GM18526 (cell line): ENCODE measurements around the gene RERE.

Experiments
- POLR2A ChIP-seq: IDR thresholded peaks from 3 replicates; pipeline ENCODE4 v1.6.1; 2011; ENCODE audit not compliant: insufficient read length; ENCODE audit errors: extremely low read depth

RERE gene

DNA sequence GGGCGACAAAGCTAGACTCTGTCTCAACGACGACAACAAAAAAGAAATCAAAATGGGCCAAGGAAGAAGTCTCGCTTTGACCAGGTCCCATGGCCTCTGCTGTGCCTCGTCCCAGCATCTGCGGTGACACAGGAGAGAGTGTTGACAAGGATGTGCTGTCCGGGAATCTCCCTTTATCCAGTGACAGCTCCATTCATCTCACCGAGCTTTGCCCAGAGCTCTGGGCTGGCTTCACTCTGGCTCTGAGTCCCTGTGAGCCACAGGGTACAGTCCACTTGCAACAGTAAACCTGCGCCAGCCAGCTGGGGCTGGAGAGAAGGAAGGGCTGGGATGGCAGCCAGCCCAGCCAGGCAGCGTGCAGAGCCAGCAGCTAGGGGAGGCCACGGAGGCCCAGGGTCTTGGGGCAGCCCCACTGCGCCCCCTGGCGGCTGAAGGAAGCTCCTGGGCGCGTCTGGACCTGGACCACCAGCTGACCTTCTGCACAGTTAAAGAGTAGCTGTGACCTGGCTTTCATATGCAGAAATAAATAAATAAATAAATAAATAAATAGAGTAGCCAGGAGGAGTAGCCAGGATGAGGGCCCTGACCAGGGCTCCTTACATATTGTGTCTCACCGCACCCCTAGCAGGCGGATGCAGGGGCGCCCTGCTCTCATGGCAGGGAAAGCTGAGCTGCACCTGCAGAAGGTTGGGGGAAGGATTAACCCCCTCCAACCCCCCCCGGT is 31.4 kb upstream of the RERE start:
- no peak for TF ChIP-seq POLR2A

DNA sequence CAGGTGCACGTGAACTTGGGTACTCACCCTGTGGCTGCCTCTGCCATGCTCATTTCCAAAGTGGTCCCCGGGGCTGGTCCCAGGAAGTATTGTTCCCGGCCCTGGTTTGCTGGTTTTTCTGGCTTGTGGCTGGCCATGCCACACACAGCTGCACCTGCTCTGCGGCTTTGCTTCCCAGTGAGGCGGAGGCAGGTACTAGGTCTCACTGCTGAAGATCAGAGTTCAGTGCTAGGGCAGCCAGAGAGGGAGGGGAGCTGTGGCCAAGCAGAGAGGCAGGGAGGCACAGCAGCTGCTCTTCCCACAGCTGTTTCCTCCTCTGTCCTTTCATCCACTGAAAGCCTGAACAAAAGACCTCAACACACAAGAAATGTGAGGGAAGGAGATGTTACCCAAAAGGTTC is 30.6 kb upstream of the RERE start:
- no peak for TF ChIP-seq POLR2A

DNA sequence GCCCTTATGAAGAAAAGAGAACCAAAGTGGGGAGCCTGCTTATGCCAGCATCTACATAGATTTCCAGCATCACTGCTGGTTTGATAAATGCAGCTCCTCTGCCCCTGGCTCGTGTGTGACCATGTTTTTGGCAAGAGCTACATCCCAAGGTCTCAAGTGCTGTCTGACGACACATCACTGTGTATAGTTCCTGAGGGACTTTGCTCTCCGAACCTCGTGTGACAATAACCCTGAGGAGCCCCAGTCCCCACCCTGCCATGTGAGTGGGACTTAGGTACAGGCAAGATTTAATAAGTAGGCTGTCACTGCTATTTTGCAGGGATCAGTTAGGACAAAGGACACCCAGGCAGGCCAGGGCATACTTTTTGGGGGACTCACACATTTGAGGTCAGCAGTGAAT is 28.8 kb upstream of the RERE start:
- no peak for TF ChIP-seq POLR2A

DNA sequence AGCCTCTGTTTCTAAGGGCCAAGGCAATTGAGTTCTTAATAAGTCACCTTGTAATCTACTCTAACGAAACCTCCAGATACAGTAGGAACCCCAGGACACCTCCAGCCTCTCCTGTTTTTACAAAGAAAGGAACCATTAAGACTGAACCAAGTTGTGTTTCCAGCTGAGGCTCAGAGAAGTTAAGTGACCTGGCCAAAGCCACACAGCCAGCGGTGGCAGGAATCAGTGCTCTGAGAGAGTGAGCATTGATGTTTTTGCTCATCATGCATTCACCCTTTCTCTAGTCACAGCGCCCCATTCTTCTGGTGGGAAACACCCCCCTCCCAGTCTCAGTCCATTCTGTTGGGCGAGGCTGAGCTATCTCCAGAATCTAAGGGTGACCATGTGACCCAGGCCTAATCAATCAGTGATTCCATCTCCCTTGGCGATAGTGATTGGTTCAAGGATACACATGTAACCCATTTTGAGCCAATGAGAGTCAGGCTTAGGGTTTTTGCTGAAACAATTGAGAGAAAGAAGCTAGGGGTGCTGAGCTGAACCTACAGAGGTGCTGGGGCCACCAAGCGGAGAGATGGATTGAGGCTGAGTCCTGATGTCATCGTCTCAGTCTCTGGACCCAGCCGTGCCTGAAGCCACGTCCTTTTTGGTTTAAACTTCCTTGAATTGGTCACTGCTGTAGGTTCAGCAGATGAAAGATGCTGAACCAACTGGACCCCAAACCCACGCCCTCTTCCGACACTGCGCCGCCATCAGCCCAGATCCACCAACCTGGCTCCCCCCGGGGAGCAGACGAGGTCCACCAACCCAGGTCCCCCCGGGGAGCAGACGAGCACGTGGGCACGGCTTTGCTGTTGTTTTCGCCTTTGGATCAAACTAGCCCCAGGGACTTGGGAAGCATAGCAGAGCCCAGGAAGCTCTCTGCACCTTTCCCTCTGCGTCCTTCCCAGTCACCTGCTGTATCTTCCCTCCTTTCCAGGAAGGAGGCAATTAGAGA is 28.0 kb upstream of the RERE start:
- TF ChIP-seq POLR2A = no peak

DNA sequence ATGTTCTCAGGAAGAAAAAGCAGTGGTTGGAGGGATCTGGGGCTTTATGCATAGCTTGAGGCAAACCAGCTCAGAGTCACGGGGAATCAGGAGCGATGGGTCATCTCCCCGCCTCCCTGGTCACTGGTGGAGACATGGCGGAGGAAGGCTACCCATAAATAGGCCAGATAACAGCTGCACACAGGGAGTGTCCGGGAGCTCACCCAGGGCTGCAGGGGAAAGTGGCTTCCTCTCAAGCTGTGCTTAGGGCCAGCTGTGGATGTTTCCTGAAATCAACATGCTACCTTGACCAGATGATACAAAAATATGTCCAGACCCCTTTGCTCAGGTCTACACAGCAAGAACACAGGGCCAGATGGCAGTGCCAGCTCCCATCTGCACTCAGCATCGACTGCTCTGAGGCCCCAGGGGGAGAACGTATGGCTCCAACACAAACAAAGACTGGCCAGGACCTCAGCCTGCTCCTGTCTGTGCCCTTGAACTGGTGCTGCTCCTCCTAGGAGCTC is 27.1 kb upstream of the RERE start:
- no peak for TF ChIP-seq POLR2A

DNA sequence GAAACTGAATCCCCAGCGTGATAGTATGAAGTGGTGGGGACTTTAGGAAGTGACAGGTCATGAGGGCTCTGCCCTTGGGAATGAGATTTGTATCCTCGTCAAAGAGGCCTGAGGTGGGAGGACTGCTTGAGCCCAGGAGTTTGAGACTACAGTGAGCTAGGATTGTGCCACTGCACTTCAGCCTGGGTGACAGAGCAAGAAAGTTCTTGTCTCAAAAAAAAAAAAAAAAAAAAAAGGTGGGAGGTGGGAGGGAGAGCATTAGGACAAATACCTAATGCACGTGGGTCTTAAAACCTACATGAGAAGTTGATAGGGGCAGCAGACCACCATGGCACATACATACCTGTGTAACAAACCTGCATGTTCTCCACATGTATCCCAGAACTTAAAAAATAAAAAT is 24.0 kb upstream of the RERE start:
- TF ChIP-seq POLR2A = no peak

DNA sequence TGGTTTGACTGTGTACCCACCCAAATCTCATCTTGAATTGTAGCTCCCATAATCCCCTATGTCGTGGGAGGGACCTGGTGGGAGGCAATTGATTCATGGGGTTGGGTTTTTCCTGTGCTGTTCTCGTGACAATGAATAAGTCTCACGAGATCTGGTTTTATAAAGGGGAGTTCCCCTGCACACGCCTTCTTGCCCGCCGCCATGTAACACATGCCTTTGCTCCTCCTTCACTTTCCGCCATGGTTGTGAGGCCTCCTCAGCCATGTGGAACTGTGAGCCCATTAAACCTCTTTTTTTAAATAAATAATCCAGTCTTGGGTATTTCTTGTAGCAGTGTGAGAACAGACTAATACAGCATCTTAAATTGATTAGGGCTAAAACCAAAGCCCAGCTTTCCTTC is 22.6 kb upstream of the RERE start:
- TF ChIP-seq POLR2A = no peak

DNA sequence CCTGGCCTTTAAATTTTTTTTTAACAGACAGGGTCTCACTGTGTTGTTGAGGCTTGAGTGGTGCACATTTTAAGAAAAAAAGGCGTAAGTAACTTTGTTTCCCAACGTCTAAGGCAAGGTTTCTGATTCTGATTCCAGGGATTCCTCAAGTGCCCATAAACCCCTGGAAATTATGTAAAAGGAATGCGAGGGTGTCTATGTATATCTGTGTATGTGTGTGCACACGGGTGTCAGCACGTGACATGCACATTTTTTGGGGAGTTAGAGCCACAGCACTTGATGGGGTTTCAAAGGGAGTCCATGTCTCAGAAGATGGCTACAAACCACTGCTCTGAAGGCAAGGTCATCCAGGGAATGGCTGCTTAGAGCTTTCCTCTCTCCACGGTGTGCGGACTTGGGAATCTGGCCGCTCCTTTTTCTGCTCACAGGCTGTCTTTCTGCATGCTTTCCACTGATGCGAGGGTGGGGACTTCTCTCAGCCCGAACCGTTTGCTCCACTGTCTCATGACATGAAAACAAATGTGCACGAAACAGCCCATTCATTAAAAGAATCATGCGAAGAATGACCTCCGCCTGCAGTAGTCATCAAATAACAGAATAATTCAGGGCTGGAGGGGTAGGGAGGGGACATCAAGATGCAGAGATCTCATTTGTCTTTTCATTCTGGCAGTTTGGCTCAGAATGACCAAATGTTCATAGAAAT is 18.7 kb upstream of the RERE start:
- TF ChIP-seq POLR2A = no peak

DNA sequence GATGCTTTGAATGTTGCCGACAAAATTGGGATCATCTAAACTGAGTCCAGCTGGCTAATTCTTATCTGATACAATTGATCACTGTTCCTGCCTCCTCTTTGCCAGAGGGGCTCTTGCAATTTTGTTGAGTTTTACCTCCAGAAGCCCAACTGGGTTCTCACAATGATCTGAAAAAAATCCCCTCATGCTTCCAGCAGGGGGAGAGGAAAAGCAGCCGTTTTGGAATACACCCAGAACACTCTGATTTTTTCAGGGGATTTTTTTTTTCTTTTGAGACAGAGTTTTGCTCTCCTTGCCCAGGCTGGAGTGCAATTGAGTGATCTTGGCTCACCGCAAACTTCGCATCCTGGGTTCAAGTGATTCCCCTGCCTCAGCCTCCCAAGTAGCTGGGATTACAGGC is 13.9 kb upstream of the RERE start:
- TF ChIP-seq POLR2A = no peak

DNA sequence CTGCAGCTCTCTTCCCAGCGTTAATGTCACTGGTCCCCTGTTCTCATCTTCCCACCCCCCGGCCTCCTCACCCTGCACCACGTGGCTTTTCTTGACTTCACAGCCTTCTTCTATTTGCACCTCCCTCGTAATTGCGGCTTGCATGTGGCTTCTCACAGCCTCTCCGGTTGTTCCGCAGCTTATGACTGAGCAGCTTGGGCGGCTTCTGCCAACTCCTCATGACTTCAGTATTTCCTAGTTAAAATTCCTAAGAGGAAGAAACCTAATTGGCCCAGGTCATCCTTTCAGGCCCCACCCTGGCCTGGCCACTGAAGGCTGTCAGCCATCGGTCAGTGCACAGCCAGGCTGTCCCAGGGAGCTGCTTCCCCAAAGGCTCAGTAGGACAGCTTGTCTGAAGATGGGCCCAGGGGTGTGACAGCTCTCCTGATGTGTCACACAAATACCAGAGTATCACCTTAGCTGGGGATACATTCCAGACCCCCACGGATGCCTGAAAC is 8.6 kb upstream of the RERE start:
- no peak for TF ChIP-seq POLR2A

DNA sequence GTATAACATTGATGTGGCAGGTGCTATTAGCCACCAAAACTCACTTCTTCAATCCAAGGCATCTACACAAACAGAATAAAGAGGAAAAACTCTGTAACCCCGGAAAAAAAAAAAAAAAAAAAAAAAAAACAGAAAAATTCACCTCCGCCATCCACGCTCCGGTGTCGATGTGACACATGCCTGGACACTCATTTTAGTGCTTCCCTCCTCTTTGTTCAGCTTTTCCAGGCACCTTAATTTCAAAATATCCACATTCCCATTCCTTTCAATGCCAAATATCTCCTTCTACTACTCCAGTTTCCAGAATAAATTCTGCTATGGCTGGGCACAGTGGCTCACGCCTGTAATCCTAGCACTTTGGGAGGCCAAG is 5.8 kb upstream of the RERE start:
- no peak for TF ChIP-seq POLR2A

DNA sequence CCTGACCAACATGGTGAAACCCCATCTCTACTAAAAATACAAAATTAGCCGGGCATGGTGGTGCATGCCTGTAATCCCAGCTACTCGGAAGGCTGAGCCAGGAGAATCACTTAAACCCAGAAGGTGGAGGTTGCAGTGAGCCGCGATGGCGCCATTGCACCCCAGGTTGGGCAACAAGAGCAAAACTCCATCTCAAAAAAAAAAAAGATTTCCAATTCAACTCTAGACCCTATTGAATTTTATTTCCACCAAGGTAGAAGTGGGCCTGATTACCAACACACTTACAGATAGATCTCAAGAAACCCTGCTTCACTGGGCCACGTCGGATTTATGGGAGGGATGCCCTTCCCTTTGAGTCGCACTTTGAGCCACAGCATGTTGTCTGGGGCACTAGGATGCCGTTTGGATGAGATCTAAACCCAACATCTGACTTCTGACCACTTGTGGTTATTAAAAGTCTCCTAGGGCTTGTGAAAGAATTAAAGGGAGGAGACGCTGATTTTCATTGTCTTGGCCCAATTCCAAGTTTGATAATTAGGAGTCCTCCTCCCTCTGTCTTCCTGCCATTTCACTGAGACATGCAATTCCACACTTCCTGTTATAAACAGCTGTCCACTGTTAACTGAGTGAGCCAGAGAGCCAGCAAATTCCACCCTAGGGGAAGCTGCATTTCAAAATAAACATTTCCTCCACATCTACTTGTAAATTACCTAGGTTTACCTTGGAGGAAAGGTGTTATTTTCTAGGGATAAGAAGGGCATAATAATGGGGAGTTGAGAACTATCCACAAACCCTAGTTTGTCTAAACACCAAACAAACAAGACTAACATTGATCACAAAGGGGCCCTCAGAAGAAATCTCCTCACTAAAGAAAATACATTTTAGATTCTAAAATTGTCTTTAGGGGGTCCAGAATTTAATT is 5.2 kb upstream of the RERE start:
- no peak for TF ChIP-seq POLR2A

DNA sequence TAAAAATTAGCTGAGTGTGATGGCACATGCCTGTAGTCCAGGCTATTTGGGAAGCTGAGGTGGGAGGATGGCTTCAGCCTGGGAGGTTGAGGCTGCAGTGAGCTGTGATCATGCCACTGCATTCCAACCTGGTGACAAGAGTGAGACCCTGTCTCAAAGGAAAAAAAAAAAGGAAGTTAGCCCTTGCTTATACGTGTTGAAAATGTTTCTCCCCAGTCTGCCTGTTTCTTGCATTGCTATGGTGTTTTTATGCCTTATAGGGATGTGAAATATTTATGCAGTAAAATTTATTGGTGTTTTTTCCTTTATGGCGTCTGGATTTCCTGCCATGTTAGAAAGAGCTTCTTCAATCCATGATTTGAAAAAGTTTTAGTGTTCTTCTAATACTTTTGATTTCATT is 3.6 kb upstream of the RERE start:
- TF ChIP-seq POLR2A = no peak

DNA sequence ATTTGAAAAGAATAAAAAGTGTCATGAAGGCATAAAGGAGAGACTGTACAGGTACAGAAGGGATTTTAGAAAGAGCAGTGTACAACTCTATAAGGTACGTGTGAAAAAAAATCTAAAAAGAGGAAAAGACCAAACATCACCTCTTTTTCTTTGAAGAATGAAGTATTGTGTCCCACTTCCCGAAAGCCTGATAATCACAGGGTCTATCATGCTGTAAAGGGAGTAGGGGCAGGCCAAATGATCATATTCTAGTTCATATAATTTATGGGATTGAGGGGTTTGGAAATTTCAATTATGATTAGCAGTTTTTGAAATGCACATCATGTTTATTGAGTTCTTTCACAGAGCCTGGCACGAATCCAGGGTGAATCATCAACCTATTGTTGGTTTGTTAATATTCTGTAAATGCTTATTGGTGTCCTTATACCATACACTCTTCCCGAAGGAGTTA is 910 bp upstream of the RERE start:
- TF ChIP-seq POLR2A = no peak
